K562 (cell line): ENCODE data around the gene UBE2M.
"Not testable (repeated sequence)": the region's sequence is repeated elsewhere in the genome, so short reads cannot be mapped to it uniquely, and the experiment has no call there.

ENCODE experiments used
- CTCF ChIP-seq, 3 experiments: IDR thresholded peaks in 2 of 3; conservative IDR thresholded peaks in 1 of 3; 2 replicates each; pipeline ENCODE4 v1.5.1; 2011 to 2012; ENCODE audit warnings: low read length in 3 of 3, mild to moderate bottlenecking in 3 of 3, control low read depth in 2 of 3, improper control_type of control experiment in 1 of 3, inconsistent platforms in 1 of 3, low read depth in 1 of 3, mixed read lengths in 1 of 3, moderate library complexity in 1 of 3; ENCODE audit not compliant: insufficient read depth in 2 of 3
- DDX20 ChIP-seq: fragments of 450-650 bp; IDR thresholded peaks from 2 replicates; pipeline ENCODE4 v1.6.1; 2016; ENCODE audit warnings: missing genetic modification characterization, low read depth, mild to moderate bottlenecking, missing compliant biosample characterization, moderate library complexity
- EZH2 ChIP-seq: IDR thresholded peaks from 2 replicates; pipeline ENCODE4 v1.6.1; 2012; ENCODE audit warnings: low read depth, mild to moderate bottlenecking, inconsistent platforms, low read length, borderline replicate concordance
- FOXA1 ChIP-seq: fragments of 450-650 bp; IDR thresholded peaks from 2 replicates; pipeline ENCODE4 v1.6.1; 2016; ENCODE audit warnings: mild to moderate bottlenecking, borderline replicate concordance
- HDGF ChIP-seq: fragments of 450-650 bp; IDR thresholded peaks from 2 replicates; pipeline ENCODE4 v1.6.1; 2016
- KDM5B ChIP-seq: fragments of 200-600 bp; sonication (generic); IDR thresholded peaks from 2 replicates; pipeline ENCODE4 v1.6.1; 2012; ENCODE audit warnings: low read depth, mild to moderate bottlenecking, moderate library complexity, low read length, control low read depth, inconsistent platforms; ENCODE audit not compliant: insufficient replicate concordance
- MYBL2 ChIP-seq, 2 experiments: fragments of 450-650 bp in 1 of 2; sonication (generic) in 1 of 2; formaldehyde crosslinking in 1 of 2; IDR thresholded peaks; 2 replicates each; pipeline versions ENCODE4 v1.6.1 to v1.8.1; 2017 to 2022; ENCODE audit warnings: borderline replicate concordance in 1 of 2, inconsistent platforms in 1 of 2, low read depth in 1 of 2, mild to moderate bottlenecking in 1 of 2, missing genetic modification reagents in 1 of 2, moderate library complexity in 1 of 2
- MYNN ChIP-seq, 2 experiments: sonication (generic); formaldehyde crosslinking in 1 of 2; IDR thresholded peaks; 2 replicates each; pipeline versions ENCODE4 v1.5.0 to v1.6.1; 2016 to 2020; ENCODE audit warnings: antibody characterized with exemption in 1 of 2, missing genetic modification reagents in 1 of 2
- PTBP1 ChIP-seq: fragments of 200-400 bp; formaldehyde crosslinking; IDR thresholded peaks from 2 replicates; pipeline ENCODE4 v1.6.1; 2017; ENCODE audit warnings: low read depth, low read length
- SIN3A ChIP-seq, 2 experiments: fragments of 150-350 bp in 1 of 2; IDR thresholded peaks; 2 replicates each; pipeline ENCODE4 v1.6.1; 2011 to 2016; ENCODE audit warnings: borderline replicate concordance in 2 of 2, low read depth in 2 of 2, low read length in 2 of 2, mild to moderate bottlenecking in 2 of 2, moderate library complexity in 2 of 2; ENCODE audit not compliant: control insufficient read depth in 1 of 2
- TCF3 ChIP-seq: sonication (generic); formaldehyde crosslinking; IDR thresholded peaks from 2 replicates; pipeline ENCODE4 v1.4.0; 2020; ENCODE audit warnings: mild to moderate bottlenecking, missing genetic modification reagents
- ZNF589 ChIP-seq: fragments of 200-800 bp; sonication (Bioruptor generic); IDR thresholded peaks from 2 replicates; pipeline ENCODE4 v1.6.1; 2016; ENCODE audit warnings: low read depth, missing genetic modification characterization, missing compliant biosample characterization

GRCh38 chr19:58577581-58577980 is 19.2 kb upstream of the UBE2M start:
- TF ChIP-seq PTBP1; HDGF; ZNF589; MYNN (IDR thresholded peaks at IDR 0.05); MYNN (CRISPR knock-in tag; IDR thresholded peaks at IDR 0.05); KDM5B; TCF3 (CRISPR knock-in tag); CTCF (IDR thresholded peaks at IDR 0.05 in 2 of 3, conservative IDR thresholded peaks at IDR 0.05 in 1 of 3; ENCODE audit: insufficient read depth in 2 of 3, low read depth in 1 of 3, low read length in 3 of 3); SIN3A (IDR thresholded peaks at IDR 0.05; ENCODE audit: borderline replicate concordance in 2 of 2, control insufficient read depth in 1 of 2, low read depth in 2 of 2, low read length in 2 of 2); DDX20 (tag); MYBL2 (IDR thresholded peaks at IDR 0.05; ENCODE audit: low read depth); MYBL2 (CRISPR knock-in tag; IDR thresholded peaks at IDR 0.05; ENCODE audit: borderline replicate concordance); EZH2; FOXA1: not testable (repeated sequence)
